GM12872 (cell line): ENCODE measurements around the gene CABCOCO1.

Source experiments
- CTCF ChIP-seq: IDR thresholded peaks from 3 replicates; pipeline ENCODE4 v1.5.1; 2011; ENCODE audit warnings: low read depth, mild to moderate bottlenecking, low read length, moderate library complexity; ENCODE audit not compliant: insufficient read depth

CABCOCO1 gene

GRCh38 chr10:61792097-61792716 is 129.5 kb downstream of the CABCOCO1 start:
- TF ChIP-seq CTCF = no peak

- no peak for TF ChIP-seq CTCF
These were observed 130.2 kb downstream of the CABCOCO1 start for GRCh38 chr10:61792921-61793320.

- TF ChIP-seq CTCF = no peak
These were observed 131.3 kb downstream of the CABCOCO1 start for GRCh38 chr10:61793760-61794703.

- TF ChIP-seq CTCF = no peak
These were observed 132.4 kb downstream of the CABCOCO1 start for GRCh38 chr10:61795147-61795546.

GRCh38 chr10:61795551-61795950 is 132.8 kb downstream of the CABCOCO1 start:
- TF ChIP-seq CTCF = peak; percentile 49

- no peak for TF ChIP-seq CTCF
These were observed 134.1 kb downstream of the CABCOCO1 start for GRCh38 chr10:61796785-61797184.

GRCh38 chr10:61797304-61798153 is 134.8 kb downstream of the CABCOCO1 start:
- no peak for TF ChIP-seq CTCF
